GM11168 (cell line): Measurements from ENCODE around the gene PAX9.

Experiments
- in situ Hi-C: fragments of 300-500 bp; cut with MboI; formaldehyde crosslinking; loops from one replicate; pipeline ENCODE4 v1.12.0; 2022; ENCODE audit warnings: low sequenced_read_pairs; ENCODE audit not compliant: unreplicated experiment

PAX9 gene

GRCh38 chr14:36655571-36655962 lies 6.1 kb upstream of the PAX9 start:
- in situ Hi-C loops, result no loop called here

- in situ Hi-C loops, result no loop called here
Observed at GRCh38 chr14:36655963-36656686, 5.5 kb upstream of the PAX9 start.

GRCh38 chr14:36656687-36657398 lies 4.8 kb upstream of the PAX9 start:
- in situ Hi-C loops, result no loop called here

GRCh38 chr14:36657399-36658122 lies 4.1 kb upstream of the PAX9 start:
- in situ Hi-C loops, result no loop called here

GRCh38 chr14:36658123-36659009 lies 3.3 kb upstream of the PAX9 start:
- in situ Hi-C loops, result no loop called here

- in situ Hi-C loops, result no loop called here
Observed at GRCh38 chr14:36659010-36659821, 2.4 kb upstream of the PAX9 start.

GRCh38 chr14:36659822-36660735 lies 1.6 kb upstream of the PAX9 start:
- in situ Hi-C loops, result no loop called here

- in situ Hi-C loops, result no loop called here
Observed at GRCh38 chr14:36660736-36661505, 739 bp upstream of the PAX9 start.

- in situ Hi-C loops, result no loop called here
Observed at GRCh38 chr14:36662258-36662542, 540 bp downstream of the PAX9 start.

GRCh38 chr14:36662543-36663403 lies 1.1 kb downstream of the PAX9 start:
- in situ Hi-C loops, result no loop called here

- in situ Hi-C loops, result no loop called here
Observed at GRCh38 chr14:36663404-36664321, 2.0 kb downstream of the PAX9 start.

- in situ Hi-C loops, result no loop called here
Observed at GRCh38 chr14:36664322-36665193, 2.9 kb downstream of the PAX9 start.

- in situ Hi-C loops, result no loop called here
Observed at GRCh38 chr14:36665887-36666415, 4.3 kb downstream of the PAX9 start.

GRCh38 chr14:36666416-36667206 lies 5.0 kb downstream of the PAX9 start:
- in situ Hi-C loops, result no loop called here
